Frontal cortex (tissue), 4 donors: ENCODE measurements around the gene CXCL1. TPM values are rescaled to one million over a fixed set of nuclear protein-coding genes. Genes with fewer than 3 reads are reported as not detected.

Experiments used
- DNase-seq, 2 donors: peaks; one replicate each; pipeline ENCODE4 v3.0.0; 2012; ENCODE audit warnings: low spot score in 2 of 2
- FAIRE-seq: peaks from 2 replicates; lab custom pipeline; 2012; peaks lifted over from hg19 to GRCh38; lab: Jason Lieb, UNC
- total RNA-seq: library from RNA; depleted of rRNA; stranded (reverse); fragments of >200 nt; gene quantifications from one replicate; pipeline ENCODE4 v1.2.3, GENCODE V29; 2014
- donor health status: control.
- donor health status: control.
- donor health status: control.

Gene CXCL1
- total RNA-seq, 1 donor from 2014 or later, result 1.2 TPM

GRCh38 chr4:73850261-73850970 lies 18.8 kb upstream of the CXCL1 start:
- FAIRE-seq, result no peak
- no peak for DNase-seq

DNA sequence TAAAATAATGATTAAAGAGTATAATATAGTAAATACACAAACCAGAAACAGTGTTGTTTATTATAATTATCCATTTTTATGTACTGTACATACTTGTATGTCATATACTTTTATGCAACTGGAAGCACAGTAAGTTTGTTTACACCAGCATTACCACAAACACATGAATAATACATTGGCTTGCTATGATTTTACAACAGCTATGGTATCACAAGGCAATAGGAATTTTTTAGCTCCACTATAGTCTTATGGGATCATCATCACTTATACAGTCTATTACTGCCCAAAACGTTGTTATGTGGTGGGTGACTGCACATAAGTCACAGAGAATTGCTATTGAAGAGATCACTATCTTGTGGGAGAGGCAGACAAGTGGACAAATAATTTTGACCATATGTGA lies 17.9 kb upstream of the CXCL1 start:
- DNase-seq (no peak), FAIRE-seq (no peak)

GRCh38 chr4:73852771-73853170 lies 16.4 kb upstream of the CXCL1 start:
- DNase-seq (no peak), FAIRE-seq (no peak)

DNA sequence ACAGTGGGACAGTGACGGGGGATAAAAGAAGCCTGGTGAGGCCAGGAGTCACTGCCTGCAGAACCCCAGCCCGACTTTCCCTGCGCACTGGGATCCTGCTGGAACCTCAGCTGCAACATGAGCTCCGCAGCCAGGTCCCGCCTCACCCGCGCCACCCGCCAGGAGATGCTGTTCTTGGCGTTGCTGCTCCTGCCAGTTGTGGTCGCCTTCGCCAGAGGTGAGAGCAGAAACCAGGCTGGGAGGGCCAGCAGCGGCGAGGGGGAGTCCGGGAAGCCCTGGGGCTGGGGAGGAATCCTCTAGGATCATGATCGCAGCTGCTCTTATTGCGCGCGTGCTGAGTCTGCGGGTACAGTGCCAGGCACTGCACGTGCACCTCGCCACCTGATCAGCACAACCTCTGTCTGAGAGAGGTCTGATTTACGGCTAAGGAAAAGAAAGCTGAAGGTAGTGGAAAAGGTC lies 15.9 kb upstream of the CXCL1 start, which contains the start of gene PF4V1:
Gene PF4V1, plus strand, starts transcription at position 51 of the 459 bp plus-strand sequence. Its CDS starts 67 bp downstream, at position 118.
- DNase-seq (no peak), FAIRE-seq (no peak)

DNA sequence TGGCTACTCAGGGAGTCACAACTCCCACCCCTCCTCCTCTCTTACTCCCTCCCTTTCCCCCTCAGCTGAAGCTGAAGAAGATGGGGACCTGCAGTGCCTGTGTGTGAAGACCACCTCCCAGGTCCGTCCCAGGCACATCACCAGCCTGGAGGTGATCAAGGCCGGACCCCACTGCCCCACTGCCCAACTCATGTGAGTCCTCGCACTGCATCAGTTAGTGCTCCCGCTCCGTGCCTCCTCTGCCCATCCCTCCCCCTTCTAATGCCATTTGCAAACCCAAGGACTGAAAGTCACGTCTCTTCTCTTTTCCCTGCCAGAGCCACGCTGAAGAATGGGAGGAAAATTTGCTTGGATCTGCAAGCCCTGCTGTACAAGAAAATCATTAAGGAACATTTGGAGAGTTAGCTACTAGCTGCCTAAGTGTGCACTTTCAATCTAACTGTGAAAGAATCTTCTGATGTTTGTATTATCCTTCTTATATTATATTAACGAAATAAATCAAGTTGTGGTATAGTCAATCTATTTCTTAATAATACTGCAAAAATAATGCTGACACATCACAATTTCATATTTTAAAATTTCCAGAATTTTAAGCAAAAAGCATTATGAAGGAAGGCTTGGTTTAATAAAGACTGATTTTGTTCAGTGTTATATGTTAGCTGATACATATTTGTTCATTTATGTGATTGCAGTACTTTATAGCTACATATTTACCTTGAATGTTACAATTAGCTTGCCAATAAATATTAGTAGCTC lies 15.3 kb upstream of the CXCL1 start:
- DNase-seq (no peak), FAIRE-seq (no peak)

GRCh38 chr4:73855406-73855805 lies 13.8 kb upstream of the CXCL1 start:
- FAIRE-seq (no peak), DNase-seq (no peak)

DNA sequence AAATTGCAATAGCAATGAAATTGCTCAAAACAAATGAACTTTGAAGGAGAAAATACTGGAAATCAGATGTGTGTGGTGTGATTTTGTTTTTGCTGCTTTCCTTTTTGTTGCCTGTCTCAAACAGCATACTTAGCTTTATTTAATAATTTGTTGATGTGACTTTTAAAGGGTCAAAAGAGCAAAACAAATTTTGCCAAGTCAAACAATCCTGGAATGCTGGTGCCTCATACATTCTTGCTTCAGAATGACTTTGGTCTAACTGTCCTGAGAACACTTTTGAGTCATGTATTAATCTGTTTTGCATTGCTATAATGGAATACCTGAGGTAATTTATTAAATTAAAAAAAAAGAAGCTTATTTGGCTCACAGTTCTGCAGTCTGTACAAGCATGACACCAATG lies 12.7 kb upstream of the CXCL1 start:
- FAIRE-seq (no peak), DNase-seq (no peak)

DNA sequence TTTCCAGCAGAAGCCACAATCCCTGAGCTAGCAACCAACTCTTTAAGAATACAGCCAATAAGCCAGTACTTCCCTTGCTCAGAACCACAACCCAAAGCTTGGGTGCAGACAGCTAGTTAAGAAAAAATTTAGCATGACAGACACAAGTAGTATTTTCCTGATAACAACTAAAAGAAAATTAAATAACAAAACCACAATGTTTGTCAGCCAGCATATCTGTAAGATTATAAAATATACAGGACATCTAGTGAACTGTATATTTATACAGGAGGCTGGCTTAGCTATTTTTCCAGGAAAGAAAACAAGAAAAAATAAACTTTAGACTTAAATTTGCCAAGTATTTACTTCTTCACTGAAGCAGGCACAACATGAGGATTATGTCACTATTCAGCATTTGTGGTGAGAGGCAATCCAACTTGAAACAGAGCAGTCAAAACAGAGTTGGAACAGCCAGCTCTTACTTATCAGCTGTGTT lies 9.5 kb upstream of the CXCL1 start:
- no peak for FAIRE-seq
- no peak for DNase-seq

DNA sequence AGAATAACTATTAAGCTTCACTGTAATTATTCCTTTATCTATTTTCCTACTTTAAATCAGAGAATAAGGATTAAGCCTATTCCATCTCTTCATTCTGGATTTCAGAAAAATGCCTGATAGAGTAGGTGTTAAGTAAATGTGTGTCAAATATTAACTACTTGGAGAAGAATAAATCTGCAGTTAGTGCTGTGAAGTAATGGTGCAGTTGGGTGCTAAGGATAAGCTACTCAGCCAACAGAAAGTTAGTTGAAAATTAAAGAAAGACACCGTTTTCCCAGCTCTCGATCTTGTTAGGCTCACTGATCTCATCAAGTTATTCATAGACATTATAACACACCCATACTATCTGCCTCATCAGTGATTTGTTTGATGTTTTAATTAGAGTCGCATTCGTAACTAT lies 9.0 kb upstream of the CXCL1 start:
- no peak for DNase-seq
- FAIRE-seq, result no peak

- peak; percentile 30 for FAIRE-seq
- no peak for DNase-seq
These were observed 8.3 kb upstream of the CXCL1 start for GRCh38 chr4:73860917-73861316.

DNA sequence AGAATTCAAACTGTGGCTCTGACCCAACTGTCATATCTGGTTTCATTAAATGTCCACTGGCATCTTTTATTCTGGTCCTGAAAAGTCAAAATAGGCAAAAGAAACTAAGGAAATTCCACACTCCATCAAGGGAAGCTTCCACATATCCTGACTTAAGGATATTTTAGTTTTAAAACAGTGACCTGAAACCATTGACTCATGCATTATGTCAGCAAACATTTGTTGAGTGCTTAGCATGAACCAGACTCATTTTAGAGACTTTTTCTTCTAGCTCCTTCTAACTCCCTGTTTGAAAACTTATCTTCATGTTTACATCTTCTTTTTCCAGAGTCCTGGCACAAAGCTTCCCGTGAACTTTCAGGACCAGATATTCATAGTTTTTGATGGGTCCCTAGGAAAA lies 6.9 kb upstream of the CXCL1 start:
- DNase-seq (no peak), FAIRE-seq (no peak)

DNA sequence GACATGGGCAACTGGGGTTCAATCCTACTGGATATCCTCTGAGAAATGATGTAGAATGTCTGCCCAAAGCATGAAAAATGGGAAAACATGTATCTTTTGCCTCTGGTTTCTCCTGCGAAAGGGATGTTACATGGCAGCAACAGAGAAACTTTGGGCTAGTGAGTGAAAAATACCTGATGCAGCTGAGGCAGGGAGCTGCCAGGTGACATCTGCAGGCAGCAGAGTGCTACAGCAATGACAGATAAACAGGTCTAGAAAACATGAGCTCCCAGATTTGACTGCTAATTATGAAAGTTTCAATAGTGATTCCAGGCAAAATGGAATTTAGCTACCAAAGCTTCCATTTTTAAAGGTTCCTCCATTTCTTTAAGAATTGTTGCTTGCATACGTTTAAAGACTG lies 4.8 kb upstream of the CXCL1 start:
- DNase-seq (no peak), FAIRE-seq (no peak)

GRCh38 chr4:73864961-73865360 lies 4.2 kb upstream of the CXCL1 start:
- FAIRE-seq, result no peak

GRCh38 chr4:73865431-73866096 lies 3.6 kb upstream of the CXCL1 start:
- DNase-seq, result no peak
- peak; percentile 30 for FAIRE-seq

More at GRCh38 chr4:73864961-73865360, 4.2 kb upstream of the CXCL1 start:
- no peak for DNase-seq

DNA sequence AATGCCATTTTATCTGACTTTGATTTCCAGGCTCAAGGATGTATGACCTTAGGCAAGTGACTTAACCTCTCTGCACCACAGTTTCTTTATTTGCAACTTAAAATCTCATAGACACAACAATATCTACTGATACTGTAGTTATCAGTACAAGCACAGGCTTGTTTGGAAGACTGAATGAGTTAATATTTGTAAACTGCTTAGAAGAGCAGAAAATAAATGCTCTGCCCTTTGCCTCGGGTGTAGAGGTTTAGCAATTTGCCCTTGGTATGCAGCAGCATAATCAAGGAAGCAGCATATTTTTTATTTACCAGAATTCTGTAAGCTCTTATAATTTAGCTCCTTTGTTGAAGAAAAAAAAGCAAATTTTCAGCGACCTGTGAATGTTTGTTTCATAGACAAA lies 2.9 kb upstream of the CXCL1 start:
- DNase-seq, result no peak
- FAIRE-seq, result no peak

GRCh38 chr4:73867783-73868182 lies 1.4 kb upstream of the CXCL1 start:
- no peak for FAIRE-seq
- DNase-seq, result no peak

- no peak for FAIRE-seq
- DNase-seq, result no peak
These were observed 725 bp upstream of the CXCL1 start for GRCh38 chr4:73868206-73869129.

DNA sequence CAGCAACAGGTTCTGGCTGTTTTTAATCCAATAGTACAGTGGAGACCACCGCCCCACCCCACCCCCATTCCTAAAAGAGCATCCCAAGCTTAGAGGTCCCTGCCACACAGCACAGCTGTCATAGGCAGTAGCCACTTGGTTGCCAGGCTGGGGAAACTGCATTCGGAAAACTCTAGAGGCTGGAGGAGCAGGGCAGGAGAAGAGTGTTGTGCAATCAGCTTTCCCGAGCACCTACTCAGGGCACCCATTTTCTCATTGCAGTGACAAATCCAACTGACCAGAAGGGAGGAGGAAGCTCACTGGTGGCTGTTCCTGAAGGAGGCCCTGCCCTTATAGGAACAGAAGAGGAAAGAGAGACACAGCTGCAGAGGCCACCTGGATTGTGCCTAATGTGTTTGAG lies 1.1 kb downstream of the CXCL1 start:
- no peak for DNase-seq
- no peak for FAIRE-seq

DNA sequence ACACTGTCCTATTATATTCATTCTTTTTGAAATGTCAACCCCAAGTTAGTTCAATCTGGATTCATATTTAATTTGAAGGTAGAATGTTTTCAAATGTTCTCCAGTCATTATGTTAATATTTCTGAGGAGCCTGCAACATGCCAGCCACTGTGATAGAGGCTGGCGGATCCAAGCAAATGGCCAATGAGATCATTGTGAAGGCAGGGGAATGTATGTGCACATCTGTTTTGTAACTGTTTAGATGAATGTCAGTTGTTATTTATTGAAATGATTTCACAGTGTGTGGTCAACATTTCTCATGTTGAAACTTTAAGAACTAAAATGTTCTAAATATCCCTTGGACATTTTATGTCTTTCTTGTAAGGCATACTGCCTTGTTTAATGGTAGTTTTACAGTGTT lies 1.6 kb downstream of the CXCL1 start:
- DNase-seq (no peak), FAIRE-seq (no peak)
